GM12872 (cell line): ENCODE measurements around the gene NCKAP5.

ENCODE experiments used
- CTCF ChIP-seq: IDR thresholded peaks from 3 replicates; pipeline ENCODE4 v1.5.1; 2011; ENCODE audit warnings: low read depth, mild to moderate bottlenecking, low read length, moderate library complexity; ENCODE audit not compliant: insufficient read depth

The NCKAP5 gene

GRCh38 chr2:132998221-132998620 is 570.0 kb downstream of the NCKAP5 start:
- no peak for TF ChIP-seq CTCF

- no peak for TF ChIP-seq CTCF
Observed at GRCh38 chr2:132991471-132992045, 576.7 kb downstream of the NCKAP5 start.

- TF ChIP-seq CTCF = no peak
Observed at GRCh38 chr2:132984731-132985130, 583.5 kb downstream of the NCKAP5 start.

- no peak for TF ChIP-seq CTCF
Observed at GRCh38 chr2:132980304-132980703, 588.0 kb downstream of the NCKAP5 start.

GRCh38 chr2:132979339-132980093 is 588.7 kb downstream of the NCKAP5 start:
- no peak for TF ChIP-seq CTCF

GRCh38 chr2:132978840-132979239 is 589.4 kb downstream of the NCKAP5 start:
- no peak for TF ChIP-seq CTCF

- no peak for TF ChIP-seq CTCF
Observed at GRCh38 chr2:132977812-132978529, 590.3 kb downstream of the NCKAP5 start.
